Raji (cell line): ENCODE data around the gene DSG3.

Experiments
- POLR2A ChIP-seq: IDR thresholded peaks from 2 replicates; pipeline ENCODE4 v1.6.1; 2011; ENCODE audit warnings: low read depth, low read length, control low read depth; ENCODE audit not compliant: insufficient read depth

Gene DSG3

GRCh38 chr18:31516437-31516836 is 68.9 kb downstream of the DSG3 start:
- TF ChIP-seq POLR2A = no peak

GRCh38 chr18:31526374-31526773 is 78.8 kb downstream of the DSG3 start:
- no peak for TF ChIP-seq POLR2A
